Measurements from ENCODE around the gene COBLL1. TPM values are rescaled to one million over a fixed set of nuclear protein-coding genes. Genes with fewer than 3 reads are reported as not detected.

The COBLL1 gene
- total and polyA plus RNA-seq, 8 donors, result 11.8 to 129 (median 58.3) TPM

- Histone ChIP-seq H3K27me3 (no peaks in the 10 kb centered on the region), H3K4me1 (peaks cover 7 to 36% (median 12%) of the 10 kb centered on the region in 4 donors), H3K27ac (no peak overlapping the region), H3K36me3 (no peaks in the 10 kb centered on the region), H3K9me3 (no peaks in the 10 kb centered on the region), H3K4me3 (no peak overlapping the region)
- TF ChIP-seq POLR2A (IDR thresholded peaks at IDR 0.05) (no peak), CTCF (IDR thresholded peaks at IDR 0.05) (no peak)
- 82 to 90% (median 89%) methylated on average over 5 of the region's 5 CpGs for WGBS, 5 donors
- DNase-seq, result peak in 1 of 2 donors; percentile 17
- intact Hi-C loops (cut with DNase I; ENCODE audit: low total_unique reads), result no loop called here
Observed at GRCh38 chr2:164792316-164793170, 49.1 kb downstream of the COBLL1 start.

GRCh38 chr2:164789968-164790367 is 51.7 kb downstream of the COBLL1 start:
- Histone ChIP-seq H3K36me3 (no peaks in the 10 kb centered on the region), H3K4me1 (peaks cover 7 to 52% (median 22%) of the 10 kb centered on the region in 4 donors), H3K27ac (no peak overlapping the region), H3K9me3 (no peaks in the 10 kb centered on the region), H3K27me3 (no peaks in the 10 kb centered on the region), H3K4me3 (no peak overlapping the region)
- 82 to 87% (median 84%) methylated on average over 5 of the region's 5 CpGs for WGBS, 5 donors
- no peak for DNase-seq
- TF ChIP-seq POLR2A (IDR thresholded peaks at IDR 0.05) (no peak), EP300 (IDR thresholded peaks at IDR 0.05) (no peak), POLR2AphosphoS5 (IDR thresholded peaks at IDR 0.05) (no peak), CTCF (IDR thresholded peaks at IDR 0.05) (no peak)
- intact Hi-C loops (cut with DNase I; ENCODE audit: low total_unique reads), result no loop called here

- intact Hi-C loops (cut with DNase I; ENCODE audit: low total_unique reads), result no loop called here
- DNase-seq, result no peak
- Histone ChIP-seq H3K4me3 (no peak overlapping the region), H3K36me3 (no peaks in the 10 kb centered on the region), H3K27ac (no peak overlapping the region), H3K27me3 (no peaks in the 10 kb centered on the region), H3K9me3 (no peaks in the 10 kb centered on the region), H3K4me1 (peaks cover 0 to 50% (median 18%) of the 10 kb centered on the region in 4 donors)
- TF ChIP-seq CTCF (IDR thresholded peaks at IDR 0.05), result no peak
- TF ChIP-seq EP300 (IDR thresholded peaks at IDR 0.05), result no peak
- TF ChIP-seq POLR2A (IDR thresholded peaks at IDR 0.05), result no peak
- no peak for TF ChIP-seq POLR2AphosphoS5 (IDR thresholded peaks at IDR 0.05)
- 75 to 92% (median 87%) methylated on average over 2 of the region's 2 CpGs for WGBS, 5 donors
Observed at GRCh38 chr2:164786787-164787186, 54.8 kb downstream of the COBLL1 start.

- DNase-seq, result no peak
- 0 to 21% (median 13%) methylated on average over 1 of the region's 1 CpG for WGBS, 5 donors
- Histone ChIP-seq H3K36me3 (no peaks in the 10 kb centered on the region), H3K27me3 (no peaks in the 10 kb centered on the region), H3K9me3 (no peaks in the 10 kb centered on the region), H3K4me3 (no peak overlapping the region), H3K4me1 (peaks cover 0 to 63% (median 22%) of the 10 kb centered on the region in 4 donors), H3K27ac (peak overlapping the region in 3 of 5 donors; percentile 16 to 56 (median 49))
- intact Hi-C loops (cut with DNase I; ENCODE audit: low total_unique reads), result no loop called here
- TF ChIP-seq EP300 (IDR thresholded peaks at IDR 0.05) (no peak), POLR2AphosphoS5 (IDR thresholded peaks at IDR 0.05) (no peak)
Observed at GRCh38 chr2:164785457-164785856, 56.2 kb downstream of the COBLL1 start.

- intact Hi-C loops (cut with DNase I; ENCODE audit: low total_unique reads), result no loop called here
- no peak for TF ChIP-seq POLR2A (IDR thresholded peaks at IDR 0.05)
- TF ChIP-seq POLR2AphosphoS5 (IDR thresholded peaks at IDR 0.05), result no peak
- no peak for TF ChIP-seq EP300 (IDR thresholded peaks at IDR 0.05)
- TF ChIP-seq CTCF (IDR thresholded peaks at IDR 0.05), result no peak
- Histone ChIP-seq H3K27ac (peak overlapping the region in 1 of 5 donors; percentile 49), H3K9me3 (no peaks in the 10 kb centered on the region), H3K27me3 (no peaks in the 10 kb centered on the region), H3K4me1 (peaks cover 0 to 69% (median 23%) of the 10 kb centered on the region in 4 donors), H3K4me3 (no peak overlapping the region), H3K36me3 (no peaks in the 10 kb centered on the region)
- DNase-seq, result no peak
- WGBS, 5 donors, result 73 to 91% (median 84%) methylated on average over 2 of the region's 2 CpGs
Observed at GRCh38 chr2:164784376-164784775, 57.2 kb downstream of the COBLL1 start.
